AG04450 (cell line): ENCODE data around the gene PMM2. TPM values are rescaled to one million over a fixed set of nuclear protein-coding genes. Genes with fewer than 3 reads are reported as not detected.

Source experiments
- CTCF ChIA-PET: fragments of 300-600, 350-600 bp; formaldehyde crosslinking; extraction: SDS; loops from one replicate; lab custom pipeline; 2022; ENCODE audit warnings: antibody characterized with exemption, inconsistent platforms; lab: Charles Lee
- POLR2A ChIA-PET: fragments of 350-600 bp; formaldehyde crosslinking; extraction: SDS; loops from one replicate; lab custom pipeline; 2021; ENCODE audit warnings: antibody characterized with exemption, inconsistent platforms; lab: Yijun Ruan, JAX
- DNase-seq: peaks from one replicate; pipeline ENCODE4 v3.0.0-alpha.2; 2011; ENCODE audit warnings: low read depth, low spot score
- H3K27ac ChIP-seq: one replicate; pipeline ENCODE4 v1.5.1; 2012; ENCODE audit warnings: low read depth, low read length, control low read depth
- H3K27me3 ChIP-seq: one replicate; pipeline ENCODE4 v1.6.0; 2012; ENCODE audit warnings: low read length; ENCODE audit not compliant: control insufficient read depth, insufficient read depth
- H3K4me3 ChIP-seq: 2 replicates; pipeline ENCODE4 v1.5.1; 2011; ENCODE audit warnings: mild to moderate bottlenecking, low read depth, low read length, control low read depth
- H3K9me3 ChIP-seq: 2 replicates; pipeline ENCODE4 v1.5.1; 2012; ENCODE audit warnings: low read length; ENCODE audit not compliant: control insufficient read depth, insufficient read depth
- polyA plus RNA-seq: library from polyadenylated mRNA; depleted of rRNA; stranded (reverse); fragments of >200 nt; gene quantifications from 2 replicates; pipeline ENCODE4 v1.2.3, GENCODE V29; 2011
- TF ChIP-seq, protein P1 (sequence below): IDR thresholded peaks from 2 replicates; pipeline ENCODE4 v1.5.1; 2011; ENCODE audit warnings: low read depth, low read length, control low read depth, inconsistent platforms

Gene PMM2
- polyA plus RNA-seq, 1 experiment = 37.0 TPM

DNA sequence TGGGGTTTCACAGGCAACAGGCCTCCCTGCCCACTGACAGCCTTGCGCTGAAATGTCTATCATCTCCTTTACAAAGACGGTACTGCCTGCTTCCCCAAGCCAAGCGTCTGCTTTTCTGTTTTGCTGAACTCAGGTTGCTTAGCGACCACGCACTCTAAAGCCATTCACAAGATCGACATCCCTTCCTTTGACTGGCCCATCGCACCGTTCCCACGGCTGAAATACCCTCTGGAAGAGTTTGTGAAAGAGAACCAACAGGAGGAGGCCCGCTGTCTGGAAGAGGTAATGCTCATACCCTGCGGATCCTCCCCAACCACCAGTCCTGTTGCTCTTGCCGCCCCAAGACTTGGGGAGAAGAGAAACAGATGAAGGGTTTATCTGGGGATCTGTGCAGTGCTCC, 28.9 kb upstream of the PMM2 start:
- H3K4me3 ChIP-seq = no peak overlapping the region
- TF ChIP-seq, protein P1, sequence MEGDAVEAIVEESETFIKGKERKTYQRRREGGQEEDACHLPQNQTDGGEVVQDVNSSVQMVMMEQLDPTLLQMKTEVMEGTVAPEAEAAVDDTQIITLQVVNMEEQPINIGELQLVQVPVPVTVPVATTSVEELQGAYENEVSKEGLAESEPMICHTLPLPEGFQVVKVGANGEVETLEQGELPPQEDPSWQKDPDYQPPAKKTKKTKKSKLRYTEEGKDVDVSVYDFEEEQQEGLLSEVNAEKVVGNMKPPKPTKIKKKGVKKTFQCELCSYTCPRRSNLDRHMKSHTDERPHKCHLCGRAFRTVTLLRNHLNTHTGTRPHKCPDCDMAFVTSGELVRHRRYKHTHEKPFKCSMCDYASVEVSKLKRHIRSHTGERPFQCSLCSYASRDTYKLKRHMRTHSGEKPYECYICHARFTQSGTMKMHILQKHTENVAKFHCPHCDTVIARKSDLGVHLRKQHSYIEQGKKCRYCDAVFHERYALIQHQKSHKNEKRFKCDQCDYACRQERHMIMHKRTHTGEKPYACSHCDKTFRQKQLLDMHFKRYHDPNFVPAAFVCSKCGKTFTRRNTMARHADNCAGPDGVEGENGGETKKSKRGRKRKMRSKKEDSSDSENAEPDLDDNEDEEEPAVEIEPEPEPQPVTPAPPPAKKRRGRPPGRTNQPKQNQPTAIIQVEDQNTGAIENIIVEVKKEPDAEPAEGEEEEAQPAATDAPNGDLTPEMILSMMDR = no peak
- H3K27me3 ChIP-seq = no peaks in the 10 kb centered on the region
- CTCF ChIA-PET = no interaction called here
- POLR2A ChIA-PET = no interaction called here
- H3K9me3 ChIP-seq = no peaks in the 10 kb centered on the region
- H3K27ac ChIP-seq = no peak overlapping the region
- no peak for DNase-seq

- TF ChIP-seq, protein P1 = no peak
- H3K27me3 ChIP-seq = peaks cover 2% of the 10 kb centered on the region
- ChIA-PET CTCF (no interaction called here), POLR2A (no interaction called here)
- H3K27ac ChIP-seq = no peak overlapping the region
- DNase-seq = no peak
- H3K9me3 ChIP-seq = peaks cover 4% of the 10 kb centered on the region
- no peak overlapping the region for H3K4me3 ChIP-seq
Observed at GRCh38 chr16:8773537-8773936, 24.1 kb upstream of the PMM2 start.

DNA sequence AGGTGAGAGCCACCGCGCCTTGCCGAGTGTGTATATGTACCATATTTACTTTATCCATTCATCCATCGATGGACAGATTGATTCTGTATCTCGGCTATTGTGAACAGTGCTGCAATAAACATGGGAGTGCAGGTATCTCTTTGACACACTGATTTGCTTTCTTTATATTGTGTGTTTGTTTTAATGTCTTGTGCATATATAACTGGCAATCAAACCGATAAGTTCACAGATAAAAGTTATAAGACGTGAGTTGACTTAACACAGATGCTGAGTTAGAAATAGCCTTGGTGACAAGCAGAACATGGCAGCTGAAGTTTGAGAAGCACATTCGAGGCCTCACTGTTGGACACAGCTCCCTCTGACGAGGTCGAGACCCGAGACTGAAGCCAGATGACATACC, 23.4 kb upstream of the PMM2 start:
- no peak overlapping the region for H3K27ac ChIP-seq
- ChIA-PET POLR2A (no interaction called here), CTCF (interaction anchor here (0.9 kb wide), 1 partner anchor 207 kb away, joined by 3 read pairs; no protein-coding TSS in a partner anchor)
- H3K27me3 ChIP-seq = peaks cover 2% of the 10 kb centered on the region
- H3K9me3 ChIP-seq = peaks cover 4% of the 10 kb centered on the region
- no peak for DNase-seq
- TF ChIP-seq, protein P1 = no peak
- no peak overlapping the region for H3K4me3 ChIP-seq

- no peak for DNase-seq
- no peak overlapping the region for H3K27ac ChIP-seq
- peaks cover 4% of the 10 kb centered on the region for H3K9me3 ChIP-seq
- TF ChIP-seq, protein P1 = no peak
- no peak overlapping the region for H3K4me3 ChIP-seq
- ChIA-PET CTCF (no interaction called here), POLR2A (no interaction called here)
- H3K27me3 ChIP-seq = peaks cover 2% of the 10 kb centered on the region
Observed at GRCh38 chr16:8775359-8775758, 22.3 kb upstream of the PMM2 start.

DNA sequence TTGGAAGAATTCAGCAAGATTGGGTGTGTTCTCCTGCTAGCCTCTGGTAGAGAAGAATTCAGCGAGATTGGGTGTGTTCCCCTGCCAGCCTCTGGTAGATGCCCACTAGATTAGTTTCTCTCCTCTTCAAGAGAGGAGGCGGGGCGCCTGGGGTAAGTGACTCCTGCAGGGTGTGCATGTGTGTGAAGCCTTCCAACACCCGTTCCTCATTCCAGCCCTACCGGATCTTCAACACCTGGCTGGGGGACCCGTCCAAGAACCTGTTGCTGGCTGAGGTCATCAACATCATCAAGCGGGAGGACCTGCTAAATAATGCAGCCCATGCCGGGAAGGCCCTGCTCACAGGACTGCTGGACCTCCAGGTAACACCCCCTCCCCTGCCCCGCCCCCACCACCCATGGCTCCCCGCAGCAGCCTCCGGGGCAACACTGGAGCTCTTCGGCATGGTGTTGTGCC, 21.5 kb upstream of the PMM2 start:
- CTCF ChIA-PET = no interaction called here
- TF ChIP-seq, protein P1 = no peak
- Histone ChIP-seq H3K27ac (no peak overlapping the region), H3K9me3 (peaks cover 4% of the 10 kb centered on the region), H3K27me3 (peaks cover 2% of the 10 kb centered on the region), H3K4me3 (no peak overlapping the region)
- DNase-seq = no peak
- POLR2A ChIA-PET = no interaction called here
